ENCODE measurements around the gene SLC44A3. TPM values are rescaled to one million over a fixed set of nuclear protein-coding genes. Genes with fewer than 3 reads are reported as not detected.
A peak's percentile ranks its signal among the peaks of the same experiment; 100 is the strongest.

Gene SLC44A3
- total and polyA plus RNA-seq, 8 donors = 13.0 to 52.5 (median 23.2) TPM

DNA sequence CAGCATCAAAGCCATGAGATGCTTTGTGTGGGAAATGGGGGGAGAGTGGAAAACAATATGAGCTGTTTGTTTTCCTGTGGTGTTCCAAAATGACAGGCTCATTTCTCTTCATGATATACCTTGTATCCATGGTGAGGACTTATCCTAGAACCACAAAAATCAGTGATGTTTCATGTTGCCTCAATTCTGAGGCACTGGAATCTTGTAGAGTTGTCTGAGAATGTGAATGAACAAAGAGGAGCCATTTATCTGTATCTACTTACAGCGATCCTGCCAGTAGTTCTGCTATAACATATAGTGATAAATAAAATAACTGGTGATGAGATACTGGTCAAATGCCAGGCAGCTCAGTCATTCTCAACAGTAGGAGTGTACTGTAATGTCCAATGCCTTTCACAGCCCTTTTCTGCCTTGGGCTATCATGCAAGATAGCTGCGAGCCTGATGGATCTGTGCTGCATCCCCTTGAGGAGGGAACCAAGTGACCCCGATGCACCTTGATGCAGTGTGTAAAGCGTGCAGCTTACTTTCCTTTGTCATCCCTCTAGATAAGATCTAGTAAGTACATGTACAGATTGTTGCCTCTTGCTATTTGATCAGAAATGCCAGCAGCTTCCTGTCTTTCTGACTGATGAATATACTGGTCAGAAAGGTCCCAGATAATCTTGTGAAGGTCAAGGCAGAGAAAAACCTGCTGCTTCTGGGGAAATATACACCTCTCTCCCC, 52.8 kb downstream of the SLC44A3 start:
- Histone ChIP-seq H3K4me1 (no peaks in the 10 kb centered on the region), H3K27me3 (no peaks in the 10 kb centered on the region), H3K36me3 (peaks cover 0 to 15% (median 0%) of the 10 kb centered on the region in 3 donors), H3K9me3 (no peaks in the 10 kb centered on the region), H3K4me3 (no peak overlapping the region), H3K27ac (no peak overlapping the region)
- TF ChIP-seq, protein P1, sequence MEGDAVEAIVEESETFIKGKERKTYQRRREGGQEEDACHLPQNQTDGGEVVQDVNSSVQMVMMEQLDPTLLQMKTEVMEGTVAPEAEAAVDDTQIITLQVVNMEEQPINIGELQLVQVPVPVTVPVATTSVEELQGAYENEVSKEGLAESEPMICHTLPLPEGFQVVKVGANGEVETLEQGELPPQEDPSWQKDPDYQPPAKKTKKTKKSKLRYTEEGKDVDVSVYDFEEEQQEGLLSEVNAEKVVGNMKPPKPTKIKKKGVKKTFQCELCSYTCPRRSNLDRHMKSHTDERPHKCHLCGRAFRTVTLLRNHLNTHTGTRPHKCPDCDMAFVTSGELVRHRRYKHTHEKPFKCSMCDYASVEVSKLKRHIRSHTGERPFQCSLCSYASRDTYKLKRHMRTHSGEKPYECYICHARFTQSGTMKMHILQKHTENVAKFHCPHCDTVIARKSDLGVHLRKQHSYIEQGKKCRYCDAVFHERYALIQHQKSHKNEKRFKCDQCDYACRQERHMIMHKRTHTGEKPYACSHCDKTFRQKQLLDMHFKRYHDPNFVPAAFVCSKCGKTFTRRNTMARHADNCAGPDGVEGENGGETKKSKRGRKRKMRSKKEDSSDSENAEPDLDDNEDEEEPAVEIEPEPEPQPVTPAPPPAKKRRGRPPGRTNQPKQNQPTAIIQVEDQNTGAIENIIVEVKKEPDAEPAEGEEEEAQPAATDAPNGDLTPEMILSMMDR (IDR thresholded peaks at IDR 0.05) = no peak
- ATAC-seq (no peak), FAIRE-seq (no peak), DNase-seq (no peak)
- intact Hi-C loops (cut with DNase I) = no loop called here
- WGBS, 2 donors = 89 to 92% methylated on average over 4 of the region's 4 CpGs

DNA sequence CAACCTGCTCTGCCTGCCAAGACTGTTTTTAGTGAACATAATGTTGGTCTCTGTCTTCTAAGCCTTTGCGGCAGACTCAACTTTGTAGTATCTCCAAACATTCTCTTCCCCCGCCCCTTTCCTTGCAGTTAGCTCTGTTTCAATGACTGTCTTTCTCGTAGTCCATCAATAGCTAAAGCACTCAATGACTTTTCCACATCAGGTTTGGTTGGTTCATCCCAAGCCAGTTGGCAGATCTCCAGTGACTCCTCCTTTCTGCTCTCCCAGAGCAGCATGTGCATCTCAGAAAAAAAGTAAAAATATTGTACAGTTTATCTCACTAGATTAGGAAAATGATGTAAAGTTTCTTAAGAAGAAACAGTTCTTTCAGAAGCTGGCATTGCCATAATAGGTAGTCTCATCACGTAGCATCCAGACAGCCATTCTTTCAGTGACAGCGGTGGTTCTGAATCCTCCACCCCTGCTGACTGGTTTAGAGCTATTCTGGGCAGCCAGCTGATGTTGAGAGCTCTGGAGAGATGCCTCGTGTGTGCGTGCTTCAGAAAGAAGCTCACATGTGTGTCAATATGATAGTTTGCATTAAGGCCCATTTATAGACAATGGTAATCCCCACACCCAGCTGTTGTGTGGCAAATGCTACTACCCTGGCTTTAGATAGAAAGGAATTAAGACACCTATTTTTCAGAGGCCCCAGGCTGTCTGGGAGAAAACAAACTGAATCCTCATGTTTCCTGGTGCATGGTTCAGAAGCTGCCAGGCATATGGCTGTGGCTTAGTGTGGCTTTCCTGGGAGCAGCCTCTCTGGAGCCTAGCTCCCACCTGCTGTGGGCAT, 53.6 kb downstream of the SLC44A3 start:
- ATAC-seq = no peak
- Histone ChIP-seq H3K27me3 (no peaks in the 10 kb centered on the region), H3K9me3 (no peaks in the 10 kb centered on the region), H3K4me1 (no peaks in the 10 kb centered on the region), H3K4me3 (no peak overlapping the region), H3K36me3 (peaks cover 0 to 15% (median 0%) of the 10 kb centered on the region in 3 donors), H3K27ac (no peak overlapping the region)
- 90 to 94% methylated on average over 7 of the region's 7 CpGs for whole genome bisulfite sequencing, 2 donors
- DNase-seq = no peak
- intact Hi-C loops (cut with DNase I) = no loop called here
- TF ChIP-seq, protein P1 (IDR thresholded peaks at IDR 0.05) = no peak
- no peak for FAIRE-seq

DNA sequence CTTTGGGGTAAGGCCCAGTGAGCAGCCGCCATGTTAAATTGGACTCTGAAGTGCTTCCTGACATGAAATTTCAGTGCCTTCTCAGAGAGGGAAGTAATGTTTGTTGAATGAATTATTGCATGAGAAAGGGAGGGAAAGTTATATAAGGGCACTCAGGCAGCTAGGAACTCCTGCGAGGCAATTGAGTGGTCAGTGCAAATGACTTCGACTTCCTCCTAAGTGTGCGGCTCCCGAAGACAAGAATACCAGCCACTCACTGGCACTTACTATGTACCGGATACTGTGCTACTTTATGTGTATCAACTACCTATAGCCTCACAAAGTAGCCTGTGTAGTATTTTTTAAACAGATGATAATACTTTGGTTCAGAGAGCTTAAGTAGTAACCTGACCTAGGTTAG, 54.3 kb downstream of the SLC44A3 start:
- TF ChIP-seq, protein P1 (IDR thresholded peaks at IDR 0.05) = no peak
- 95 to 97% methylated on average over 6 of the region's 6 CpGs for WGBS, 2 donors
- no peaks in the 10 kb centered on the region for H3K4me1 ChIP-seq

DNA sequence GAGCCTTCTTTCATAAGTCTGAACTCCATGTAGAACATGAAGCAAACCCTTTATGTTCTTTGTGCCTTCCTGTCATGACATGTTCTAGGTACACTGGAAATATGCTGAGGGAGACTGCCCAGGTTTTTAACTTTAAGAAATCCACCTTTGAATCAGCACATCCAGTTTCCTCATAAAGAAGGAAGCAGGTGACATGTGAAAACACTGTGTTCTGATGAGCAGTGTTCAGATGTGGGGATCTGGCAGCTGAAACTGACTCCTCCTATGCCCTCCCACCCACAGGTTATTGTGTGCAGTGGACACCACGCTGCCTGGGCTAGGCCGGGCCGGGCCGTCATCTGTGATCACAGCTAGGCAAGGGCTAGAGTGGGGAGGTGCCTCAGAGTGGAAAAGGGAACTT, 55.6 kb downstream of the SLC44A3 start:
- intact Hi-C loops (cut with DNase I) = no loop called here
- 86 to 87% methylated on average over 4 of the region's 4 CpGs for WGBS, 2 donors
- no peak overlapping the region for H3K27ac ChIP-seq
- H3K9me3 ChIP-seq = no peaks in the 10 kb centered on the region
- ATAC-seq = peak in 1 of 4 donors; percentile 22
- DNase-seq = no peak
- FAIRE-seq = no peak
- peaks cover 0 to 15% (median 0%) of the 10 kb centered on the region in 3 donors for H3K36me3 ChIP-seq
- TF ChIP-seq, protein P1 (IDR thresholded peaks at IDR 0.05) = no peak
- no peaks in the 10 kb centered on the region for H3K27me3 ChIP-seq
- no peaks in the 10 kb centered on the region for H3K4me1 ChIP-seq
- H3K4me3 ChIP-seq = no peak overlapping the region

More for the DNA sequence above, 54.3 kb downstream of the SLC44A3 start:
- DNase-seq (no peak), ATAC-seq (no peak), FAIRE-seq (no peak)
- H3K36me3 ChIP-seq = peaks cover 0 to 15% (median 0%) of the 10 kb centered on the region in 3 donors
- no peaks in the 10 kb centered on the region for H3K9me3 ChIP-seq
- no peaks in the 10 kb centered on the region for H3K27me3 ChIP-seq
- intact Hi-C loops (cut with DNase I) = no loop called here
- H3K4me3 ChIP-seq = no peak overlapping the region
- no peak overlapping the region for H3K27ac ChIP-seq

Data from pancreas (tissue), 10 donors.